ENCODE measurements around the gene DNAJC6.

DNA sequence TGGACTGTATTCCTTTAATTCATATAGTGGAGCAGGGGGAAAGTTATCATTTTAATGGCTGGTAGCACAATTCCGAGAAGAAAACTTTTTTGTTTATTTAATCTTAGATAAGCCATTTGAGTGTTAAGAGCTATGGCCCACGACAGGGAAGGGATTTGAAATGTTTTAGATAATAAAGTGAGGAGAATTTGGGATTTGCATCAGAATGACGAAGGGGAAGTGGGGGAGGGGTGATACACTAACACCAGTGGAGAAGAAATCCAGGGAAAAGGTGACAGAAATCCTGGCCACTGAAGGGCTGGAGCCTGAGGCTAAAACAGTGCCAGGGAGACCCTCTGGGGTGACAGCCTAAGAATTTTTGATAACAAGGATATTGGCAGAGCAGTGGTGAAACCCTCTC is 132.1 kb downstream of the DNAJC6 start:
- no peak for TF ChIP-seq POLR2A (IDR thresholded peaks at IDR 0.05)
- no peak for TF ChIP-seq CTCF (IDR thresholded peaks at IDR 0.05)

Data from thyroid gland (tissue), 4 donors.